Tibial nerve (tissue), 4 donors: ENCODE results near the gene SVOPL. TPM values are rescaled to one million over a fixed set of nuclear protein-coding genes. Genes with fewer than 3 reads are reported as not detected.

ENCODE experiments used
- DNase-seq, 2 donors: peaks; one replicate each; pipeline ENCODE4 v3.0.0-alpha.2; 2019; ENCODE audit warnings: low spot score in 2 of 2
- H3K27ac ChIP-seq, 4 donors: fragments of 200-600 bp; sonication (generic) in 3 of 4; one replicate each; pipeline ENCODE4 v1.5.1; 2017 to 2019; ENCODE audit warnings: mild to moderate bottlenecking in 1 of 4
- H3K27me3 ChIP-seq, 2 donors: fragments of 200-600 bp; sonication (generic) in 1 of 2; one replicate each; pipeline versions ENCODE4 v1.5.1 to v1.6.0; 2017 to 2019
- H3K36me3 ChIP-seq, 3 donors: fragments of 200-600 bp; sonication (generic); one replicate each; pipeline ENCODE4 v1.5.1; 2018 to 2019
- H3K4me1 ChIP-seq, 4 donors: fragments of 200-600 bp; sonication (generic) in 3 of 4; one replicate each; pipeline ENCODE4 v1.5.1; 2017 to 2019
- H3K4me3 ChIP-seq, 4 donors: fragments of 200-600 bp; sonication (generic) in 3 of 4; one replicate each; pipeline ENCODE4 v1.5.1; 2017 to 2019; ENCODE audit warnings: mild to moderate bottlenecking in 1 of 4, moderate library complexity in 1 of 4
- H3K9me3 ChIP-seq, 4 donors: fragments of 200-600 bp; sonication (generic) in 3 of 4; one replicate each; pipeline ENCODE4 v1.5.1; 2017 to 2019
- EP300 ChIP-seq, 2 donors: sonication (generic); formaldehyde crosslinking; IDR thresholded peaks; one replicate each; pipeline ENCODE4 v1.6.1; 2017; ENCODE audit warnings: antibody characterized with exemption in 2 of 2, mild to moderate bottlenecking in 1 of 2
- POLR2A ChIP-seq, 2 donors: fragments of 450-650 bp; IDR thresholded peaks; one replicate each; pipeline ENCODE4 v1.6.1; 2017; ENCODE audit warnings: antibody characterized with exemption in 2 of 2, mild to moderate bottlenecking in 2 of 2, moderate library complexity in 2 of 2
- whole genome bisulfite sequencing, 2 donors: methylation state at CpG; one replicate each; pipeline ENCODE4 v1.1.5; 2018; 5-methylcytosine and 5-hydroxymethylcytosine counted together
- total RNA-seq, 4 donors: library from RNA; depleted of rRNA; stranded (reverse); fragments of >200 nt; gene quantifications; one replicate each; pipeline ENCODE4 v1.1.0, GENCODE V29; 2016
- TF ChIP-seq, protein P1 (sequence below), 5 experiments: fragments of 200-600 bp in 3 of 5; fragments of 450-650 bp in 2 of 5; sonication (generic) in 3 of 5; IDR thresholded peaks; one replicate each; pipeline ENCODE4 v1.5.1; 2016 to 2019; ENCODE audit warnings: antibody characterized with exemption in 5 of 5, mild to moderate bottlenecking in 3 of 5, moderate library complexity in 2 of 5

SVOPL gene
- total RNA-seq, 4 donors from 2014 or later = not detected

- no peak overlapping the region for H3K4me3 ChIP-seq
- no peak for DNase-seq
- H3K4me1 ChIP-seq = peaks cover 0 to 8% (median 0%) of the 10 kb centered on the region in 4 donors
- 83 to 88% methylated on average over 6 of the region's 6 CpGs for WGBS, 2 donors
- H3K36me3 ChIP-seq = no peaks in the 10 kb centered on the region
- TF ChIP-seq, protein P1, sequence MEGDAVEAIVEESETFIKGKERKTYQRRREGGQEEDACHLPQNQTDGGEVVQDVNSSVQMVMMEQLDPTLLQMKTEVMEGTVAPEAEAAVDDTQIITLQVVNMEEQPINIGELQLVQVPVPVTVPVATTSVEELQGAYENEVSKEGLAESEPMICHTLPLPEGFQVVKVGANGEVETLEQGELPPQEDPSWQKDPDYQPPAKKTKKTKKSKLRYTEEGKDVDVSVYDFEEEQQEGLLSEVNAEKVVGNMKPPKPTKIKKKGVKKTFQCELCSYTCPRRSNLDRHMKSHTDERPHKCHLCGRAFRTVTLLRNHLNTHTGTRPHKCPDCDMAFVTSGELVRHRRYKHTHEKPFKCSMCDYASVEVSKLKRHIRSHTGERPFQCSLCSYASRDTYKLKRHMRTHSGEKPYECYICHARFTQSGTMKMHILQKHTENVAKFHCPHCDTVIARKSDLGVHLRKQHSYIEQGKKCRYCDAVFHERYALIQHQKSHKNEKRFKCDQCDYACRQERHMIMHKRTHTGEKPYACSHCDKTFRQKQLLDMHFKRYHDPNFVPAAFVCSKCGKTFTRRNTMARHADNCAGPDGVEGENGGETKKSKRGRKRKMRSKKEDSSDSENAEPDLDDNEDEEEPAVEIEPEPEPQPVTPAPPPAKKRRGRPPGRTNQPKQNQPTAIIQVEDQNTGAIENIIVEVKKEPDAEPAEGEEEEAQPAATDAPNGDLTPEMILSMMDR (IDR thresholded peaks at IDR 0.05) = no peak
- TF ChIP-seq POLR2A (IDR thresholded peaks at IDR 0.05) (no peak), EP300 (IDR thresholded peaks at IDR 0.05) (no peak)
- peaks cover 0 to 6% of the 10 kb centered on the region in 2 donors for H3K27me3 ChIP-seq
- peaks cover 0 to 6% (median 0%) of the 10 kb centered on the region in 4 donors for H3K9me3 ChIP-seq
- H3K27ac ChIP-seq = no peak overlapping the region
Measured at GRCh38 chr7:138667535-138668228, 33.5 kb downstream of the SVOPL start.

DNA sequence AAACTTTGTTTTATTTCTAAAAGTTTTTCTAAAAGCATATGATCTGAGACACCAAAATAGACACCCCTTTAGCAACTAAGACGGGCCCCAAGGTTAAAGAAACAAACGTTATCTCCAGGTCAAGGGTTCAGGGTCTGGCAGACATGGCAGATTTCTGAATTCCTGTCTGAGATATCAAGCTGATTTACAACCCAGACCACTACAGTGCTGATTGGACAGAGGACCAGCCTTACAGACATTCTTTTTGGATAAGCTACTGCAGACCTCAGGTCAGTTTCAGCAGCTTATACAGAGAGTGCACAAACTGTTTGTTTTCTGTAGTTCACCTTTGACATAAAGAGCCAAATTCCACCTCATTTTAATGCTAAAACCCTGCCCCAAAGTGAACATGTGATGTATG is 34.8 kb downstream of the SVOPL start:
- no peaks in the 10 kb centered on the region for H3K36me3 ChIP-seq
- DNase-seq = no peak
- WGBS, 2 donors = 10 to 11% methylated on average over 2 of the region's 2 CpGs
- TF ChIP-seq, protein P1 (IDR thresholded peaks at IDR 0.05) = no peak
- TF ChIP-seq EP300 (IDR thresholded peaks at IDR 0.05) (no peak), POLR2A (IDR thresholded peaks at IDR 0.05) (no peak)
- H3K27me3 ChIP-seq = peaks cover 0 to 6% of the 10 kb centered on the region in 2 donors
- H3K9me3 ChIP-seq = peaks cover 0 to 6% (median 0%) of the 10 kb centered on the region in 4 donors
- no peak overlapping the region for H3K27ac ChIP-seq
- H3K4me1 ChIP-seq = peaks cover 0 to 8% (median 0%) of the 10 kb centered on the region in 4 donors
- no peak overlapping the region for H3K4me3 ChIP-seq

GRCh38 chr7:138665669-138666140 is 35.5 kb downstream of the SVOPL start:
- TF ChIP-seq POLR2A (IDR thresholded peaks at IDR 0.05) = no peak
- no peak for TF ChIP-seq EP300 (IDR thresholded peaks at IDR 0.05)
- TF ChIP-seq, protein P1 (IDR thresholded peaks at IDR 0.05) = no peak
- Histone ChIP-seq H3K4me1 (peaks cover 0 to 8% (median 0%) of the 10 kb centered on the region in 4 donors), H3K9me3 (peaks cover 0 to 6% (median 0%) of the 10 kb centered on the region in 4 donors), H3K27ac (no peak overlapping the region), H3K4me3 (no peak overlapping the region), H3K36me3 (no peaks in the 10 kb centered on the region), H3K27me3 (peaks cover 0 to 6% of the 10 kb centered on the region in 2 donors)
- 46 to 47% methylated on average over 4 of the region's 4 CpGs for WGBS, 2 donors
- DNase-seq = no peak

DNA sequence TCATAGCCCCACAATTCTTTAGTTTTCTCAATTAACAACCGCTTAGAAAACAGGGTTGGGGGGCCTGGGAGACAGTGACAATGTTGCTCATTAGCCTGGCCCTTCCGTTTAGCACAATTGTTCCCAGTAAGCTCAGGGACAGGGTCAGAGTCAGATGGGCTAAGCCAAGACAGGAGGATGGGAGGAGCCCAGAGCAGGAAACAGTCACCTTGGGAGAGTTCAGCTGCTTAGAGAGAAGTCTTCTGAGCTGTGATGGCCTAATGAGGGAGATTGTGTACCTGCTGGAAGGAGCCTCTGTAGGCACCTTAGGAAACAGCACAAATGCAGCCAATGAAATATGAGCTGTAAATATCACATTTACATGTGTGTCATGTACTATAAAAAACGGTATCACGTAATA is 35.9 kb downstream of the SVOPL start:
- no peak for DNase-seq
- WGBS, 2 donors = 74 to 75% methylated on average over 4 of the region's 4 CpGs
- H3K4me3 ChIP-seq = no peak overlapping the region
- TF ChIP-seq POLR2A (IDR thresholded peaks at IDR 0.05) (no peak), EP300 (IDR thresholded peaks at IDR 0.05) (no peak)
- TF ChIP-seq, protein P1 (IDR thresholded peaks at IDR 0.05) = no peak
- H3K4me1 ChIP-seq = peaks cover 0 to 8% (median 0%) of the 10 kb centered on the region in 4 donors
- H3K9me3 ChIP-seq = peaks cover 0 to 6% (median 0%) of the 10 kb centered on the region in 4 donors
- H3K36me3 ChIP-seq = no peaks in the 10 kb centered on the region
- H3K27me3 ChIP-seq = peaks cover 0 to 6% of the 10 kb centered on the region in 2 donors
- no peak overlapping the region for H3K27ac ChIP-seq
